Measurements from ENCODE around the gene DMRTB1. TPM values are rescaled to one million over a fixed set of nuclear protein-coding genes. Genes with fewer than 3 reads are reported as not detected.

The DMRTB1 gene
- total RNA-seq, 1 experiment from 2014 or later: not detected

DNA sequence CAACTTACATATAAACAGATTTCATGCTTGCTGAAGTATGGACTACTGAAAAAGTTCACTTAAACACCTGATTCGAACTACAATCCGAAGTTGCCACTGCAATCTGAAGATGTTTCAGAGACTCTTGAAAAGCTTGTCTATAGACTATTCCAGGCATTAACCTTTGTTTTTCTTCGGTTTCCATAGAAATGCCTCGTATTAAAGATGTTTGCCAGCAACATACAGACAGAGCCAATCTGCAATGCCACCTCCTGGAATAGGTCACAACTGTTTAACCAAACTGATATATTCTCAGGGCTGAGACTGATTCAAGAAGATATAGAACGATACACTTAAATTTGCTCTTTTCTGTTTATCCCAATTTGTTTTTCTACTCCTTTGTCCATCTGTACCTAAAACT is 28.9 kb upstream of the DMRTB1 start:
- POLR2A ChIA-PET: interaction anchor here (0.7 kb wide), 1 partner anchor 372 kb away, joined by 4 read pairs; no protein-coding TSS in a partner anchor
- in situ Hi-C loops (cut with HindIII; ENCODE audit: low pct_unique_long_range_greater_than_20kb, low sequenced_read_pairs) (no loop called here), intact Hi-C loops (cut with micrococcal nuclease; ENCODE audit: unreplicated experiment) (no loop called here)
- Histone ChIP-seq H3K36me3 (ENCODE audit: control insufficient read depth, insufficient read depth, low read length) (no peaks in the 10 kb centered on the region), H3K27me3 (ENCODE audit: control insufficient read depth, insufficient read depth, low read length) (0 out of 2 replicates have a peak, but pooled peaks cover 3% of the 10 kb centered on the region), H3K27ac (ENCODE audit: low read length) (no peak overlapping the region), H3K4me1 (ENCODE audit: control insufficient read depth, insufficient read depth, low read length) (no peaks in the 10 kb centered on the region), H3K4me3 (ENCODE audit: low read depth in 2 of 2, low read length in 2 of 2) (no peak overlapping the region), H3K9me3 (ENCODE audit: control insufficient read depth, insufficient read depth, low read depth, low read length) (no peaks in the 10 kb centered on the region)
- no TSS peak for BruUV-seq (replicated peaks)
- TF ChIP-seq SIN3A (IDR thresholded peaks at IDR 0.05; ENCODE audit: borderline replicate concordance, insufficient read depth, low read depth, low read length): no peak
- TF ChIP-seq, protein P1, sequence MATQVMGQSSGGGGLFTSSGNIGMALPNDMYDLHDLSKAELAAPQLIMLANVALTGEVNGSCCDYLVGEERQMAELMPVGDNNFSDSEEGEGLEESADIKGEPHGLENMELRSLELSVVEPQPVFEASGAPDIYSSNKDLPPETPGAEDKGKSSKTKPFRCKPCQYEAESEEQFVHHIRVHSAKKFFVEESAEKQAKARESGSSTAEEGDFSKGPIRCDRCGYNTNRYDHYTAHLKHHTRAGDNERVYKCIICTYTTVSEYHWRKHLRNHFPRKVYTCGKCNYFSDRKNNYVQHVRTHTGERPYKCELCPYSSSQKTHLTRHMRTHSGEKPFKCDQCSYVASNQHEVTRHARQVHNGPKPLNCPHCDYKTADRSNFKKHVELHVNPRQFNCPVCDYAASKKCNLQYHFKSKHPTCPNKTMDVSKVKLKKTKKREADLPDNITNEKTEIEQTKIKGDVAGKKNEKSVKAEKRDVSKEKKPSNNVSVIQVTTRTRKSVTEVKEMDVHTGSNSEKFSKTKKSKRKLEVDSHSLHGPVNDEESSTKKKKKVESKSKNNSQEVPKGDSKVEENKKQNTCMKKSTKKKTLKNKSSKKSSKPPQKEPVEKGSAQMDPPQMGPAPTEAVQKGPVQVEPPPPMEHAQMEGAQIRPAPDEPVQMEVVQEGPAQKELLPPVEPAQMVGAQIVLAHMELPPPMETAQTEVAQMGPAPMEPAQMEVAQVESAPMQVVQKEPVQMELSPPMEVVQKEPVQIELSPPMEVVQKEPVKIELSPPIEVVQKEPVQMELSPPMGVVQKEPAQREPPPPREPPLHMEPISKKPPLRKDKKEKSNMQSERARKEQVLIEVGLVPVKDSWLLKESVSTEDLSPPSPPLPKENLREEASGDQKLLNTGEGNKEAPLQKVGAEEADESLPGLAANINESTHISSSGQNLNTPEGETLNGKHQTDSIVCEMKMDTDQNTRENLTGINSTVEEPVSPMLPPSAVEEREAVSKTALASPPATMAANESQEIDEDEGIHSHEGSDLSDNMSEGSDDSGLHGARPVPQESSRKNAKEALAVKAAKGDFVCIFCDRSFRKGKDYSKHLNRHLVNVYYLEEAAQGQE (IDR thresholded peaks at IDR 0.05; ENCODE audit: insufficient read depth in 1 of 2, low read depth in 2 of 2, low read length in 1 of 2): no peak
- TF ChIP-seq, protein P2, sequence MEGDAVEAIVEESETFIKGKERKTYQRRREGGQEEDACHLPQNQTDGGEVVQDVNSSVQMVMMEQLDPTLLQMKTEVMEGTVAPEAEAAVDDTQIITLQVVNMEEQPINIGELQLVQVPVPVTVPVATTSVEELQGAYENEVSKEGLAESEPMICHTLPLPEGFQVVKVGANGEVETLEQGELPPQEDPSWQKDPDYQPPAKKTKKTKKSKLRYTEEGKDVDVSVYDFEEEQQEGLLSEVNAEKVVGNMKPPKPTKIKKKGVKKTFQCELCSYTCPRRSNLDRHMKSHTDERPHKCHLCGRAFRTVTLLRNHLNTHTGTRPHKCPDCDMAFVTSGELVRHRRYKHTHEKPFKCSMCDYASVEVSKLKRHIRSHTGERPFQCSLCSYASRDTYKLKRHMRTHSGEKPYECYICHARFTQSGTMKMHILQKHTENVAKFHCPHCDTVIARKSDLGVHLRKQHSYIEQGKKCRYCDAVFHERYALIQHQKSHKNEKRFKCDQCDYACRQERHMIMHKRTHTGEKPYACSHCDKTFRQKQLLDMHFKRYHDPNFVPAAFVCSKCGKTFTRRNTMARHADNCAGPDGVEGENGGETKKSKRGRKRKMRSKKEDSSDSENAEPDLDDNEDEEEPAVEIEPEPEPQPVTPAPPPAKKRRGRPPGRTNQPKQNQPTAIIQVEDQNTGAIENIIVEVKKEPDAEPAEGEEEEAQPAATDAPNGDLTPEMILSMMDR (IDR thresholded peaks at IDR 0.05): no peak
- no peak for TF ChIP-seq POLR2AphosphoS5 (IDR thresholded peaks at IDR 0.05; ENCODE audit: low read depth, low read length)
- no peak for TF ChIP-seq TCF7L2 (IDR thresholded peaks at IDR 0.05; ENCODE audit: low read depth, low read length)
- DNase-seq (ENCODE audit: low read depth, low spot score) (no peak), ATAC-seq (no peak)
- CTCF ChIA-PET: no interaction called here

DNA sequence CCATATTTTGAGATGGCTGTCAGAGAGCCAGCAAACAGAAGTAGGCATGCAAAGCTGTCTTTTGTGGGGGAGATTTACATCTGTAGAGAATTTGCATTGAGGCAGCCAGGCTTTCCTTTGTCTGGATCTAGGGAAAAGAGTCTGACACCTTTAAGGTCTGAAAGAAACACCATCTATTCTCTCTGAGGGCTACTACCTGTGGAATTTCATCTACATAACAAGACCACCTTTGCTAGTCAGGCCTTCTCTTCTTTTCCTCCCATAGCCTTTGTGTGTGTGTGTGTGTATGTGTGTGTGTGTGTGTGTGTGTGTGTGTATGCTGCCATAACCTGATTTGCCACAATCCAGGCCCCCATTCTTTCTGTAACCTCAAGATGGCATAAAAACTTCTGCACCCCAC is 28.4 kb upstream of the DMRTB1 start:
- Histone ChIP-seq H3K9me3 (ENCODE audit: control insufficient read depth, insufficient read depth, low read depth, low read length) (no peaks in the 10 kb centered on the region), H3K27ac (ENCODE audit: low read length) (no peak overlapping the region), H3K27me3 (ENCODE audit: control insufficient read depth, insufficient read depth, low read length) (0 out of 2 replicates have a peak, but pooled peaks cover 3% of the 10 kb centered on the region), H3K4me3 (ENCODE audit: low read depth in 2 of 2, low read length in 2 of 2) (no peak overlapping the region), H3K36me3 (ENCODE audit: control insufficient read depth, insufficient read depth, low read length) (no peaks in the 10 kb centered on the region), H3K4me1 (ENCODE audit: control insufficient read depth, insufficient read depth, low read length) (no peaks in the 10 kb centered on the region)
- ChIA-PET CTCF (no interaction called here), POLR2A (interaction anchor here (0.7 kb wide), 1 partner anchor 371 kb away, joined by 4 read pairs; no protein-coding TSS in a partner anchor)
- no peak for TF ChIP-seq SIN3A (IDR thresholded peaks at IDR 0.05; ENCODE audit: borderline replicate concordance, insufficient read depth, low read depth, low read length)
- TF ChIP-seq, protein P1 (IDR thresholded peaks at IDR 0.05; ENCODE audit: insufficient read depth in 1 of 2, low read depth in 2 of 2, low read length in 1 of 2): no peak
- no peak for TF ChIP-seq POLR2AphosphoS5 (IDR thresholded peaks at IDR 0.05; ENCODE audit: low read depth, low read length)
- TF ChIP-seq, protein P2 (IDR thresholded peaks at IDR 0.05): no peak
- no peak for TF ChIP-seq TCF7L2 (IDR thresholded peaks at IDR 0.05; ENCODE audit: low read depth, low read length)
- DNase-seq (ENCODE audit: low read depth, low spot score) (no peak), ATAC-seq (no peak)
- intact Hi-C loops (cut with micrococcal nuclease; ENCODE audit: unreplicated experiment): no loop called here
- in situ Hi-C loops (cut with HindIII; ENCODE audit: low pct_unique_long_range_greater_than_20kb, low sequenced_read_pairs): no loop called here
- no TSS peak for BruUV-seq (replicated peaks)
